Breast epithelium (tissue), 3 donors: ENCODE data around the gene BCL6.

Source experiments
- CTCF ChIP-seq, 3 donors: fragments of 450-650 bp; IDR thresholded peaks; one replicate each; pipeline ENCODE4 v1.5.1; 2016 to 2017; ENCODE audit warnings: antibody characterized with exemption in 3 of 3, mild to moderate bottlenecking in 3 of 3, moderate library complexity in 3 of 3
- POLR2A ChIP-seq: fragments of 450-650 bp; IDR thresholded peaks from one replicate; pipeline ENCODE4 v1.6.1; 2016; ENCODE audit warnings: antibody characterized with exemption, mild to moderate bottlenecking, moderate library complexity

- no peak for TF ChIP-seq CTCF (IDR thresholded peaks at IDR 0.05)
- TF ChIP-seq POLR2A = no peak
Measured at GRCh38 chr3:187717572-187717971, 27.7 kb downstream of the BCL6 start.
